HG02943 (cell line): ENCODE measurements around the gene RANBP17.
"Not testable (repeated sequence)": the region's sequence is repeated elsewhere in the genome, so short reads cannot be mapped to it uniquely, and the experiment has no call there.

Experiments used
- ATAC-seq: cut with Tn5 transposase; IDR thresholded peaks from one replicate; pipeline ENCODE4 v1.9.1; 2021; ENCODE audit warnings: mild to moderate bottlenecking, low read depth, moderate library complexity; ENCODE audit not compliant: unreplicated experiment

RANBP17 gene

GRCh38 chr5:170861917-170862766, at the start of gene RANBP17:
RANBP17 (plus strand) TSS chr5:170862018.
- ATAC-seq = no peak

GRCh38 chr5:170813231-170813630, 48.6 kb upstream of the RANBP17 start:
- ATAC-seq = no peak

- ATAC-seq = no peak
These were observed 44.6 kb upstream of the RANBP17 start for GRCh38 chr5:170817195-170817594.

- ATAC-seq = no peak
These were observed 43.6 kb upstream of the RANBP17 start for GRCh38 chr5:170818232-170818631.

- ATAC-seq = no peak
These were observed 42.0 kb upstream of the RANBP17 start for GRCh38 chr5:170819824-170820223.

GRCh38 chr5:170821257-170821800, 40.5 kb upstream of the RANBP17 start:
- ATAC-seq = no peak

- no peak for ATAC-seq
These were observed 35.7 kb upstream of the RANBP17 start for GRCh38 chr5:170826117-170826516.

- no peak for ATAC-seq
These were observed 29.6 kb upstream of the RANBP17 start for GRCh38 chr5:170832241-170832640.

GRCh38 chr5:170833981-170834380, 27.8 kb upstream of the RANBP17 start:
- not testable (repeated sequence) for ATAC-seq

GRCh38 chr5:170836226-170836625, 25.6 kb upstream of the RANBP17 start:
- no peak for ATAC-seq

GRCh38 chr5:170843870-170844269, 17.9 kb upstream of the RANBP17 start:
- no peak for ATAC-seq

GRCh38 chr5:170844651-170845050, 17.2 kb upstream of the RANBP17 start:
- ATAC-seq = no peak

GRCh38 chr5:170846416-170846815, 15.4 kb upstream of the RANBP17 start:
- no peak for ATAC-seq

- no peak for ATAC-seq
These were observed 15.0 kb upstream of the RANBP17 start for GRCh38 chr5:170846846-170847245.

GRCh38 chr5:170848033-170848432, 13.8 kb upstream of the RANBP17 start:
- ATAC-seq = no peak

- ATAC-seq = no peak
These were observed 12.4 kb upstream of the RANBP17 start for GRCh38 chr5:170849374-170849773.

GRCh38 chr5:170854566-170854965, 7.3 kb upstream of the RANBP17 start:
- ATAC-seq = no peak

GRCh38 chr5:170857066-170857465, 4.8 kb upstream of the RANBP17 start:
- no peak for ATAC-seq

- no peak for ATAC-seq
These were observed 1.4 kb upstream of the RANBP17 start for GRCh38 chr5:170860415-170860814.

- ATAC-seq = no peak
These were observed 776 bp upstream of the RANBP17 start for GRCh38 chr5:170860818-170861666.

- no peak for ATAC-seq
These were observed 226 bp upstream of the RANBP17 start for GRCh38 chr5:170861667-170861916.
